GM12878 (cell line): Measurements from ENCODE around the gene ZSWIM5.

Source experiments
- BRCA1 ChIP-seq: IDR thresholded peaks from 2 replicates; pipeline ENCODE4 v1.6.1; 2011; ENCODE audit warnings: low read depth, low read length, improper control_type of control experiment
- CHD1 ChIP-seq: IDR thresholded peaks from 2 replicates; pipeline ENCODE4 v1.6.1; 2012; ENCODE audit warnings: low read depth, low read length, improper control_type of control experiment
- CTCF ChIP-seq, 3 experiments: IDR thresholded peaks in 2 of 3; conservative IDR thresholded peaks in 1 of 3; 2 replicates each; pipeline ENCODE4 v1.5.1; 2011; ENCODE audit warnings: low read depth in 3 of 3, low read length in 3 of 3, mild to moderate bottlenecking in 3 of 3, control low read depth in 2 of 3, moderate library complexity in 2 of 3, inconsistent platforms in 1 of 3, mixed read lengths in 1 of 3; ENCODE audit not compliant: control insufficient read depth in 2 of 3, insufficient read depth in 1 of 3; ENCODE audit errors: extremely low read depth in 1 of 3
- ELK1 ChIP-seq: IDR thresholded peaks from 2 replicates; pipeline ENCODE4 v1.6.1; 2012; ENCODE audit warnings: low read depth, low read length, improper control_type of control experiment
- EZH2 ChIP-seq: IDR thresholded peaks from 2 replicates; pipeline ENCODE4 v1.6.1; 2012; ENCODE audit warnings: low read depth, mild to moderate bottlenecking, control low read depth, inconsistent platforms, low read length, borderline replicate concordance; ENCODE audit not compliant: control insufficient read depth
- GABPA ChIP-seq: IDR thresholded peaks from 2 replicates; pipeline ENCODE4 v1.6.1; 2014; ENCODE audit warnings: antibody characterized with exemption, low read depth, mild to moderate bottlenecking, inconsistent platforms
- KDM1A ChIP-seq: fragments of 200-600 bp; sonication (generic); IDR thresholded peaks from 2 replicates; pipeline ENCODE4 v1.6.1; 2016; ENCODE audit warnings: borderline replicate concordance
- MAX ChIP-seq: IDR thresholded peaks from 2 replicates; pipeline ENCODE4 v1.6.1; 2012; ENCODE audit warnings: low read depth, low read length, improper control_type of control experiment
- PAX5 ChIP-seq: IDR thresholded peaks from 2 replicates; pipeline ENCODE4 v1.6.1; 2011; ENCODE audit warnings: low read depth, low read length, borderline replicate concordance
- RAD51 ChIP-seq: fragments of 450-650 bp; IDR thresholded peaks from 2 replicates; pipeline ENCODE4 v1.6.1; 2016; ENCODE audit warnings: moderate library complexity, mild to moderate bottlenecking, inconsistent platforms
- RBBP5 ChIP-seq: fragments of 200-600 bp; sonication (generic); conservative IDR thresholded peaks from 2 replicates; pipeline ENCODE4 v1.6.1; 2016
- REST ChIP-seq: IDR thresholded peaks from 2 replicates; pipeline ENCODE4 v1.6.1; 2012; ENCODE audit warnings: mild to moderate bottlenecking, low read depth, low read length
- SMARCA5 ChIP-seq: fragments of 450-650 bp; IDR thresholded peaks from 2 replicates; pipeline ENCODE4 v1.6.1; 2017; ENCODE audit warnings: mild to moderate bottlenecking
- ZSCAN29 ChIP-seq: fragments of 450-650 bp; IDR thresholded peaks from 2 replicates; pipeline ENCODE4 v1.6.1; 2017; ENCODE audit warnings: mild to moderate bottlenecking, moderate library complexity

GRCh38 chr1:45003741-45004140, 202.7 kb downstream of the ZSWIM5 start:
- TF ChIP-seq CTCF (IDR thresholded peaks at IDR 0.05 in 2 of 3, conservative IDR thresholded peaks at IDR 0.05 in 1 of 3; ENCODE audit: control insufficient read depth in 2 of 3, extremely low read depth in 1 of 3, insufficient read depth in 1 of 3, low read depth in 3 of 3, low read length in 3 of 3) (no peak), RAD51 (no peak), EZH2 (no peak), KDM1A (no peak), BRCA1 (no peak), PAX5 (no peak), ELK1 (no peak), RBBP5 (no peak), SMARCA5 (no peak), CHD1 (no peak), ZSCAN29 (no peak), GABPA (no peak), MAX (no peak), REST (no peak)
